Neural cell (in vitro differentiated cells): ENCODE measurements around the gene GLUL. TPM values are rescaled to one million over a fixed set of nuclear protein-coding genes. Genes with fewer than 3 reads are reported as not detected.

Source experiments
- H2AFZ ChIP-seq: fragments of 200-600, 300-800 bp; sonication (generic), shearing (Covaris generic); 2 replicates; pipeline ENCODE4 v1.6.0; 2014; ENCODE audit warnings: low read depth, mild to moderate bottlenecking, antibody characterized with exemption, low read length, moderate library complexity
- H3F3A ChIP-seq: fragments of 200-600 bp; shearing (Covaris generic); 2 replicates; pipeline ENCODE4 v1.6.1; 2016; ENCODE audit warnings: mild to moderate bottlenecking, moderate library complexity, mixed read lengths, antibody characterized with exemption, low read length; ENCODE audit not compliant: insufficient read depth, poor library complexity, severe bottlenecking
- H3K27ac ChIP-seq: fragments of 200-600, 300-800 bp; sonication (generic), shearing (Covaris generic); 2 replicates; pipeline ENCODE4 v1.5.1; 2014; ENCODE audit warnings: mild to moderate bottlenecking, low read length, moderate library complexity
- H3K27me3 ChIP-seq: fragments of 300-800, 200-600 bp; sonication (generic), shearing (Covaris generic); 2 replicates; pipeline ENCODE4 v1.6.0; 2014; ENCODE audit warnings: mild to moderate bottlenecking, low read depth, low read length, moderate library complexity; ENCODE audit not compliant: insufficient read depth
- H3K36me3 ChIP-seq: fragments of 300-800, 200-600 bp; sonication (generic), shearing (Covaris generic); 2 replicates; pipeline ENCODE4 v1.5.1; 2014; ENCODE audit warnings: mild to moderate bottlenecking, antibody characterized with exemption, low read length, moderate library complexity; ENCODE audit not compliant: insufficient read depth
- H3K4me2 ChIP-seq: fragments of 300-800, 200-600 bp; sonication (generic), shearing (Covaris generic); 2 replicates; pipeline ENCODE4 v1.6.0; 2014; ENCODE audit warnings: mild to moderate bottlenecking, low read length
- H3K4me3 ChIP-seq: fragments of 300-800, 200-600 bp; sonication (generic), shearing (Covaris generic); 2 replicates; pipeline ENCODE4 v1.5.1; 2014; ENCODE audit warnings: mild to moderate bottlenecking, low read length, moderate library complexity
- H3K79me2 ChIP-seq: fragments of 200-600 bp; shearing (Covaris generic); replicated peaks from 2 replicates; pipeline ENCODE4 v1.6.0; 2014; ENCODE audit warnings: mild to moderate bottlenecking, low read length, moderate library complexity; ENCODE audit not compliant: insufficient read depth
- H3K9ac ChIP-seq: fragments of 300-800, 200-600 bp; sonication (generic), shearing (Covaris generic); 2 replicates; pipeline ENCODE4 v1.6.1; 2016; ENCODE audit warnings: mild to moderate bottlenecking, low read length, mixed read lengths
- H3K9me2 ChIP-seq: fragments of 200-600 bp; shearing (Covaris generic); 2 replicates; pipeline ENCODE4 v1.6.1; 2016; ENCODE audit warnings: mild to moderate bottlenecking, low read length, mixed read lengths; ENCODE audit not compliant: insufficient read depth
- H3K9me3 ChIP-seq: fragments of 200-600, 300-800 bp; sonication (generic), shearing (Covaris generic); 2 replicates; pipeline ENCODE4 v1.6.1; 2016; ENCODE audit warnings: mild to moderate bottlenecking, mixed run types, low read length, moderate library complexity, mixed read lengths
- H4K20me1 ChIP-seq: fragments of 200-600 bp; shearing (Covaris generic); 2 replicates; pipeline ENCODE4 v1.6.1; 2016; ENCODE audit warnings: mild to moderate bottlenecking, mixed run types; ENCODE audit not compliant: insufficient read depth
- EP300 ChIP-seq: fragments of 450-650 bp; conservative IDR thresholded peaks from 2 replicates; pipeline ENCODE4 v1.6.1; 2014; ENCODE audit warnings: antibody characterized with exemption, mild to moderate bottlenecking, moderate library complexity; ENCODE audit not compliant: poor library complexity, severe bottlenecking
- EZH2 ChIP-seq: fragments of 200-600, 300-800 bp; shearing (Covaris generic), sonication (generic); IDR thresholded peaks from 2 replicates; pipeline ENCODE4 v1.6.1; 2014; ENCODE audit warnings: antibody characterized with exemption, low read length, borderline replicate concordance, mild to moderate bottlenecking; ENCODE audit not compliant: insufficient read depth, poor library complexity, severe bottlenecking
- MXI1 ChIP-seq: fragments of 450-650 bp; conservative IDR thresholded peaks from 2 replicates; pipeline ENCODE4 v1.6.1; 2014; ENCODE audit warnings: antibody characterized with exemption, mild to moderate bottlenecking; ENCODE audit not compliant: poor library complexity, severe bottlenecking
- POLR2AphosphoS5 ChIP-seq: IDR thresholded peaks from 2 replicates; pipeline ENCODE4 v1.6.1; 2012
- RAD21 ChIP-seq: fragments of 450-650 bp; conservative IDR thresholded peaks from 2 replicates; pipeline ENCODE4 v1.6.1; 2014; ENCODE audit warnings: antibody characterized with exemption, mild to moderate bottlenecking, moderate library complexity
- SMC3 ChIP-seq: fragments of 450-650 bp; conservative IDR thresholded peaks from 2 replicates; pipeline ENCODE4 v1.6.1; 2014; ENCODE audit warnings: antibody characterized with exemption, mild to moderate bottlenecking, moderate library complexity; ENCODE audit not compliant: poor library complexity
- TAF1 ChIP-seq: IDR thresholded peaks from 2 replicates; pipeline ENCODE4 v1.6.1; 2012; ENCODE audit warnings: low read depth
- polyA plus RNA-seq: library from polyadenylated mRNA; depleted of rRNA; stranded (reverse); fragments of >200 nt; gene quantifications from 2 replicates; pipeline ENCODE4 v1.2.3, GENCODE V29; 2014
- TF ChIP-seq, protein P1 (sequence below): fragments of 450-650 bp; IDR thresholded peaks from 2 replicates; pipeline ENCODE4 v1.5.1; 2014; ENCODE audit warnings: antibody characterized with exemption, mild to moderate bottlenecking, moderate library complexity; ENCODE audit not compliant: poor library complexity, severe bottlenecking
- TF ChIP-seq, protein P2 (sequence below): IDR thresholded peaks from 2 replicates; pipeline ENCODE4 v1.6.1; 2012; ENCODE audit warnings: borderline replicate concordance

The GLUL gene
- polyA plus RNA-seq, 1 donor from 2014 or later, result 219 TPM

DNA sequence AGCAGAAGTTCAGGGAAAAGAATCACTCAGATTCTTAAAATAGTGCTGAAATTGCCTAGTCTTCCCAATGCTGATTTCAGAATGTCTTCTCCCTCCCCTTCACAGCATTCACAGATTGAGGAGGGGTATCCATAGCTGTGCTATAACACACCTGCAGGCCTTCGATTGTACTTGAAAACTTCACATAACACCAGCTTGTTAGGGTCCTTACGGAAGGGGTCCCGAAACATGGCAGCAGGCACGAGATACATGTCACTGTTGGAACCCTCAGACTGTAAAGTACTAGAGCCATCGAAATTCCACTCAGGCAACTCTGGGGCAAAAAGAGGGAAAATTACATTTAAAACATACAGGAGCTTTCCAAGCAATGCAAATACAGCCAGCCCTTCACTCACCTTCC is 4.6 kb downstream of the GLUL start:
- Histone ChIP-seq H3K36me3 (peaks cover 13% of the 10 kb centered on the region), H3K79me2 (peaks cover 41% of the 10 kb centered on the region), H3K4me3 (no peak overlapping the region), H3K27me3 (no peaks in the 10 kb centered on the region), H3K9me2 (no peaks in the 10 kb centered on the region), H4K20me1 (peaks cover 27% of the 10 kb centered on the region), H3F3A (no peaks in the 10 kb centered on the region), H3K27ac (no peak overlapping the region), H3K9ac (no peak overlapping the region), H3K9me3 (no peaks in the 10 kb centered on the region), H3K4me2 (no peak overlapping the region), H2AFZ (no peak overlapping the region)
- TF ChIP-seq, protein P1, sequence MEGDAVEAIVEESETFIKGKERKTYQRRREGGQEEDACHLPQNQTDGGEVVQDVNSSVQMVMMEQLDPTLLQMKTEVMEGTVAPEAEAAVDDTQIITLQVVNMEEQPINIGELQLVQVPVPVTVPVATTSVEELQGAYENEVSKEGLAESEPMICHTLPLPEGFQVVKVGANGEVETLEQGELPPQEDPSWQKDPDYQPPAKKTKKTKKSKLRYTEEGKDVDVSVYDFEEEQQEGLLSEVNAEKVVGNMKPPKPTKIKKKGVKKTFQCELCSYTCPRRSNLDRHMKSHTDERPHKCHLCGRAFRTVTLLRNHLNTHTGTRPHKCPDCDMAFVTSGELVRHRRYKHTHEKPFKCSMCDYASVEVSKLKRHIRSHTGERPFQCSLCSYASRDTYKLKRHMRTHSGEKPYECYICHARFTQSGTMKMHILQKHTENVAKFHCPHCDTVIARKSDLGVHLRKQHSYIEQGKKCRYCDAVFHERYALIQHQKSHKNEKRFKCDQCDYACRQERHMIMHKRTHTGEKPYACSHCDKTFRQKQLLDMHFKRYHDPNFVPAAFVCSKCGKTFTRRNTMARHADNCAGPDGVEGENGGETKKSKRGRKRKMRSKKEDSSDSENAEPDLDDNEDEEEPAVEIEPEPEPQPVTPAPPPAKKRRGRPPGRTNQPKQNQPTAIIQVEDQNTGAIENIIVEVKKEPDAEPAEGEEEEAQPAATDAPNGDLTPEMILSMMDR, result no peak
- TF ChIP-seq RAD21 (no peak), SMC3 (no peak), EZH2 (no peak), TAF1 (no peak), EP300 (no peak), POLR2AphosphoS5 (no peak), MXI1 (no peak)
- TF ChIP-seq, protein P2, sequence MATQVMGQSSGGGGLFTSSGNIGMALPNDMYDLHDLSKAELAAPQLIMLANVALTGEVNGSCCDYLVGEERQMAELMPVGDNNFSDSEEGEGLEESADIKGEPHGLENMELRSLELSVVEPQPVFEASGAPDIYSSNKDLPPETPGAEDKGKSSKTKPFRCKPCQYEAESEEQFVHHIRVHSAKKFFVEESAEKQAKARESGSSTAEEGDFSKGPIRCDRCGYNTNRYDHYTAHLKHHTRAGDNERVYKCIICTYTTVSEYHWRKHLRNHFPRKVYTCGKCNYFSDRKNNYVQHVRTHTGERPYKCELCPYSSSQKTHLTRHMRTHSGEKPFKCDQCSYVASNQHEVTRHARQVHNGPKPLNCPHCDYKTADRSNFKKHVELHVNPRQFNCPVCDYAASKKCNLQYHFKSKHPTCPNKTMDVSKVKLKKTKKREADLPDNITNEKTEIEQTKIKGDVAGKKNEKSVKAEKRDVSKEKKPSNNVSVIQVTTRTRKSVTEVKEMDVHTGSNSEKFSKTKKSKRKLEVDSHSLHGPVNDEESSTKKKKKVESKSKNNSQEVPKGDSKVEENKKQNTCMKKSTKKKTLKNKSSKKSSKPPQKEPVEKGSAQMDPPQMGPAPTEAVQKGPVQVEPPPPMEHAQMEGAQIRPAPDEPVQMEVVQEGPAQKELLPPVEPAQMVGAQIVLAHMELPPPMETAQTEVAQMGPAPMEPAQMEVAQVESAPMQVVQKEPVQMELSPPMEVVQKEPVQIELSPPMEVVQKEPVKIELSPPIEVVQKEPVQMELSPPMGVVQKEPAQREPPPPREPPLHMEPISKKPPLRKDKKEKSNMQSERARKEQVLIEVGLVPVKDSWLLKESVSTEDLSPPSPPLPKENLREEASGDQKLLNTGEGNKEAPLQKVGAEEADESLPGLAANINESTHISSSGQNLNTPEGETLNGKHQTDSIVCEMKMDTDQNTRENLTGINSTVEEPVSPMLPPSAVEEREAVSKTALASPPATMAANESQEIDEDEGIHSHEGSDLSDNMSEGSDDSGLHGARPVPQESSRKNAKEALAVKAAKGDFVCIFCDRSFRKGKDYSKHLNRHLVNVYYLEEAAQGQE, result no peak

GRCh38 chr1:182385885-182386853 is 5.4 kb downstream of the GLUL start:
- no peak overlapping the region for H2AFZ ChIP-seq
- no peaks in the 10 kb centered on the region for H3K9me3 ChIP-seq
- no peaks in the 10 kb centered on the region for H3F3A ChIP-seq
- TF ChIP-seq, protein P2, result no peak
- no peak for TF ChIP-seq TAF1
- no peak for TF ChIP-seq SMC3
- TF ChIP-seq, protein P1, result no peak
- no peak overlapping the region for H3K9ac ChIP-seq
- H3K9me2 ChIP-seq, result no peaks in the 10 kb centered on the region
- no peak overlapping the region for H3K27ac ChIP-seq
- H3K79me2 ChIP-seq, result peaks cover 39% of the 10 kb centered on the region
- H3K36me3 ChIP-seq, result peaks cover 18% of the 10 kb centered on the region
- H4K20me1 ChIP-seq, result peaks cover 27% of the 10 kb centered on the region
- no peaks in the 10 kb centered on the region for H3K27me3 ChIP-seq
- H3K4me2 ChIP-seq, result no peak overlapping the region
- no peak overlapping the region for H3K4me3 ChIP-seq
